Body of pancreas (tissue), 4 donors: ENCODE data around the gene ADRA2C.

Source experiments
- POLR2A ChIP-seq, 3 donors: fragments of 450-650 bp; IDR thresholded peaks; one replicate each; pipeline ENCODE4 v1.6.1; 2016; ENCODE audit warnings: antibody characterized with exemption in 3 of 3, mild to moderate bottlenecking in 2 of 3
- TF ChIP-seq, protein P1 (sequence below), 7 experiments: fragments of 450-650 bp in 4 of 7; fragments of 200-600 bp in 3 of 7; sonication (generic) in 3 of 7; IDR thresholded peaks; one replicate each; pipeline ENCODE4 v1.5.1; 2016 to 2019; ENCODE audit warnings: antibody characterized with exemption in 7 of 7

DNA sequence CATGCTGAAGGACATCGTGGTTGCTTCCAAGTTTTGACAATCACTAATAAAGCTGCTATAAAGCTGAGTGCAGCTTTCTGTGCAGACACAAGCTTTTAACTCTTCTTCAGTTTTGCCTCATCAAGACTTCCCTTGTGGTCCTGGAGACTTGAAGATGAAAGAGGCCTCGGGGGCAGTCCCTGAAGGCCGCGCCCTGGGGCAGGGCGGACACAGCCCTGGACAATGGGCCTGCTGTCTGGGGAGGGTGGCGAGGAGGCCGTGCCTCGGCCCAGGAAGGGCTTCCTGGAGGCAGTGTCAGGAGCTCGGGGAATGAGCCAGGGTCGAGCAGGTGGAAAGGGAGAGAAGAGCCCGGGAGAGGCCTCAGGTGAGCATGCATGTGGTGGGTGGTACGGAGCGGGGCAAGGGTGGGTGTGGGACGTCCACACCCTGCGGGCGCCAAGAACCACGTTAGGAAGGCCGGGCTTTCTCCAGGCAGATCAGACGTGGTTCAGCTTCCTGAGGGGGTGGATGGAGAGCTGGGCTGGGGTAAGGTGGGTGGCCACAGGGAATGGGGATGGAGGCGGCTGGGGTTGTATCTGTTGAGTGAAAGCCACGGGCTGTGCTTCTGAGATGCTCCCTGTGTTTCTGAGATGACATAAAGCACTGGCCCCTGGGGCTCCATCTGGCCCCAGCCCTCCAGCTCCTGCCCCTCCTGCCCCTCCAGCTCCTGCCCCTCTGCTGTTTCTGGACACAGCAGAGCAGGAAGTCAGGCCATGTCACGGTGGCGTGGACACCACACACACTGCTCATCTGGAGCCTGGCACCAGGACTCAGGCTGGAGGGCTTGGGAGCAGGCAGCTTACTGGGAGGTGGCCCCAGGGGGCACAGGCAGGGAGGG is 21.5 kb downstream of the ADRA2C start:
- TF ChIP-seq, protein P1, sequence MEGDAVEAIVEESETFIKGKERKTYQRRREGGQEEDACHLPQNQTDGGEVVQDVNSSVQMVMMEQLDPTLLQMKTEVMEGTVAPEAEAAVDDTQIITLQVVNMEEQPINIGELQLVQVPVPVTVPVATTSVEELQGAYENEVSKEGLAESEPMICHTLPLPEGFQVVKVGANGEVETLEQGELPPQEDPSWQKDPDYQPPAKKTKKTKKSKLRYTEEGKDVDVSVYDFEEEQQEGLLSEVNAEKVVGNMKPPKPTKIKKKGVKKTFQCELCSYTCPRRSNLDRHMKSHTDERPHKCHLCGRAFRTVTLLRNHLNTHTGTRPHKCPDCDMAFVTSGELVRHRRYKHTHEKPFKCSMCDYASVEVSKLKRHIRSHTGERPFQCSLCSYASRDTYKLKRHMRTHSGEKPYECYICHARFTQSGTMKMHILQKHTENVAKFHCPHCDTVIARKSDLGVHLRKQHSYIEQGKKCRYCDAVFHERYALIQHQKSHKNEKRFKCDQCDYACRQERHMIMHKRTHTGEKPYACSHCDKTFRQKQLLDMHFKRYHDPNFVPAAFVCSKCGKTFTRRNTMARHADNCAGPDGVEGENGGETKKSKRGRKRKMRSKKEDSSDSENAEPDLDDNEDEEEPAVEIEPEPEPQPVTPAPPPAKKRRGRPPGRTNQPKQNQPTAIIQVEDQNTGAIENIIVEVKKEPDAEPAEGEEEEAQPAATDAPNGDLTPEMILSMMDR (IDR thresholded peaks at IDR 0.05) = no peak
- TF ChIP-seq POLR2A (IDR thresholded peaks at IDR 0.05) = no peak
